ENCODE measurements around the gene NME8.
"Not testable (repeated sequence)": the region's sequence is repeated elsewhere in the genome, so short reads cannot be mapped to it uniquely, and the experiment has no call there.

Gene NME8

GRCh38 chr7:37848297-37848696 lies at the start of gene NME8:
Gene NME8 (plus strand): TSS chr7:37848597. CDS start chr7:37850267, 1,670 bp downstream.
- Histone ChIP-seq H3K9me3 (ENCODE audit: control insufficient read depth, insufficient read depth, low read length) (0 out of 2 replicates have a peak, but pooled peaks cover 2% of the 10 kb centered on the region), H3K27me3 (ENCODE audit: control insufficient read depth, insufficient read depth, low read length) (no peaks in the 10 kb centered on the region), H3K36me3 (ENCODE audit: control insufficient read depth, insufficient read depth, low read length) (no peaks in the 10 kb centered on the region), H3K27ac (ENCODE audit: low read depth, low read length) (no peak within 1 kb of the TSS), H3K4me1 (ENCODE audit: control insufficient read depth, insufficient read depth, low read length) (no peaks in the 10 kb centered on the region), H3K4me3 (ENCODE audit: low read depth, low read length) (no peak within 1 kb of the TSS), H3K9ac (ENCODE audit: low read depth, low read length) (no peak within 1 kb of the TSS)

DNA sequence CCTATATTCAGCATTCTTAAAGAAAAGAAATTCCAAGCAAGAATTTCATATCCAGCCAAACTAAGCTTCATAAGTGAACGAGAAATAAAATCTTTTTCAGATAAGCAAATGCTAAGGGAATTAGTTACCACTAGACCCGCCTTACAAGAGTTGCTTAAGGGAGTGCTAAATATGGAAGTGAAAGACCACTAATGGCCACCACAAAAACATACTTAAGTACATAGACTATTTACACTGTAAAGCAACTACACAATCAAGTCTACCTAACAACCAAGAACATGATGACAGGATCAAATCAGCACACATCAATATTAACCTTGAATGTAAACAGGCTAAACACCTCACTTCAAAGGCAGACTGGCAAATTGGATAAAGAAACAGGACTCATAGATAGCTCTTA lies 42.2 kb upstream of the NME8 start:
- Histone ChIP-seq H3K36me3 (ENCODE audit: control insufficient read depth, insufficient read depth, low read length) (no peaks in the 10 kb centered on the region), H3K4me1 (ENCODE audit: control insufficient read depth, insufficient read depth, low read length) (no peaks in the 10 kb centered on the region), H3K9me3 (ENCODE audit: control insufficient read depth, insufficient read depth, low read length) (no peaks in the 10 kb centered on the region), H3K9ac (ENCODE audit: low read depth, low read length) (no peak overlapping the region), H3K27me3 (ENCODE audit: control insufficient read depth, insufficient read depth, low read length) (no peaks in the 10 kb centered on the region), H3K27ac (ENCODE audit: low read depth, low read length) (no peak overlapping the region), H3K4me3 (ENCODE audit: low read depth, low read length) (no peak overlapping the region)

DNA sequence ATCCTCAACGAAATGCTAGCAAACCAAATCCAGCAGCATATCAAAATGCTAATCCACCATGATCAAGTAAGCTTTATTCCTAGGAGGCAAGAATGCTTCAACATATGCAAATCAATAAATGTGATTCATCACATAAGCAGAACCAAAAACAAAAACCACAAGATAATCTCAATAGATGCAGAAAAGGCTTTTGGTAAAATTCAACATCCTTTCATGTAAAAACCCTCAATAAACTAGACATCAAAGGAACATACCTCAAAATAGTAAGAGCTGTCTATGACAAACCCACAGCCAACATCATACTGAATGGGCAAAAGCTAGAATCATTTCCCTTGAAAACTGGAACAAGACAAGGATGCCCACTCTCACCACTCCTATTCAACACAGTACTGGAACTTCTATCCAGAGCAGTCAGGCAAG lies 36.2 kb upstream of the NME8 start:
- not testable (repeated sequence) for H3K9ac ChIP-seq (ENCODE audit: low read depth, low read length); H3K27me3 ChIP-seq (ENCODE audit: control insufficient read depth, insufficient read depth, low read length); H3K9me3 ChIP-seq (ENCODE audit: control insufficient read depth, insufficient read depth, low read length); H3K4me1 ChIP-seq (ENCODE audit: control insufficient read depth, insufficient read depth, low read length); H3K4me3 ChIP-seq (ENCODE audit: low read depth, low read length); H3K27ac ChIP-seq (ENCODE audit: low read depth, low read length); H3K36me3 ChIP-seq (ENCODE audit: control insufficient read depth, insufficient read depth, low read length)

DNA sequence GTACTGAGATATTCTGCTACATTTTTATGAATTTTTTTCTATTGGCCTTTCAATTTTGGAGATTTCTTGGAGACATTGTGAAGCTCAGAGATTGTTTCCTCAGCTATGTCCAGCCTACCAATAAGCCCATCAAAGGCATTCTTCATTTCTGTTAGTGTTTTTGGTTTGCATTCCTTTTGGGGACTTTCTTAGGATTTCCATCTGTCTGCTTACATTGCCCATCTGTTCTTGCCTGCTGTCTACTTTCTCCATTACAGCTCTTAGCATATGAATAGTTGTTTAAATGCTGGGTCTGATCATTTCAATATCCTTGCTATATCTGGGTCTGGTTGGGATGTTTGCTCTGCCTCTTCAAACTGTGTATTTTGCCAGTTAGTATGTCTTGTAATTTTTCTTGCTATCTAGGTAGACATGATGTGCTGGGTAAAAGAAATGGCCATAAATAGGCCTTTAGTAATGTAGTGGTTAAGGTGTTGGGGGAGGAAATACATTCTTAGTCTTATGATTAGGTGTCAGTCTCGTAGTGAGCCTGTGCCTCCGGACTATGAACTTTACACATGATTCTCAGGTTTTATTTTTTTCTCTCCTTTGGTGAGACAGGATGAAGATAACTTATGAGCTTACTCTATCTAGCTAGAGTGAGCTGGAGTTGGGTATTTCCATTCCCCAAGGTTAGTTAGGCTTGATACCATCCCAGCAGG lies 32.6 kb upstream of the NME8 start:
- Histone ChIP-seq H3K27me3 (ENCODE audit: control insufficient read depth, insufficient read depth, low read length) (no peaks in the 10 kb centered on the region), H3K9me3 (ENCODE audit: control insufficient read depth, insufficient read depth, low read length) (no peaks in the 10 kb centered on the region), H3K27ac (ENCODE audit: low read depth, low read length) (no peak overlapping the region), H3K4me3 (ENCODE audit: low read depth, low read length) (no peak overlapping the region), H3K36me3 (ENCODE audit: control insufficient read depth, insufficient read depth, low read length) (no peaks in the 10 kb centered on the region), H3K4me1 (ENCODE audit: control insufficient read depth, insufficient read depth, low read length) (peaks cover 7% of the 10 kb centered on the region; the same call in 1 of the 2 replicates), H3K9ac (ENCODE audit: low read depth, low read length) (no peak overlapping the region)

GRCh38 chr7:37816922-37817590 lies 31.3 kb upstream of the NME8 start:
- H3K36me3 ChIP-seq (ENCODE audit: control insufficient read depth, insufficient read depth, low read length), result no peaks in the 10 kb centered on the region
- H3K4me3 ChIP-seq (ENCODE audit: low read depth, low read length), result no peak overlapping the region
- no peaks in the 10 kb centered on the region for H3K9me3 ChIP-seq (ENCODE audit: control insufficient read depth, insufficient read depth, low read length)
- no peak overlapping the region for H3K27ac ChIP-seq (ENCODE audit: low read depth, low read length)
- no peak overlapping the region for H3K9ac ChIP-seq (ENCODE audit: low read depth, low read length)
- H3K27me3 ChIP-seq (ENCODE audit: control insufficient read depth, insufficient read depth, low read length), result no peaks in the 10 kb centered on the region
- peaks cover 7% of the 10 kb centered on the region; the same call in 1 of the 2 replicates for H3K4me1 ChIP-seq (ENCODE audit: control insufficient read depth, insufficient read depth, low read length)

DNA sequence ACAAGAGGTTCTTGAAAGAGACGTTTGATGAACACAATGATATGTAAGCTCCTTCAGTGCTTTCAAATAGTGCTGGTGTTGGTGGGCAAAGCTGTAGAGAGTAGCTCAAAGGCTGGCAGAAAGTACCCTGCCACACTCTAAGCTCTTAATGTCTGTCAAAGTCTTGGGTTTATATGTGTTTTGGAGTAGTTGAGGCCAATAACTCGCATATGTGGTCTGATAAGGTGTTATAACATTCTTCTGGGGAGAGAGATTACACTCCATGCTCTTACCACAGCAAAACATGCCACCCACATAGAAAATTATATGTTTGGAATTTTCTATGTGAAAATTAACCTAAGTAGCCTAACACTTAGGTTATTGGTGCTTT lies 30.8 kb upstream of the NME8 start:
- Histone ChIP-seq H3K4me3 (ENCODE audit: low read depth, low read length) (no peak overlapping the region), H3K4me1 (ENCODE audit: control insufficient read depth, insufficient read depth, low read length) (peaks cover 7% of the 10 kb centered on the region; the same call in 1 of the 2 replicates), H3K27me3 (ENCODE audit: control insufficient read depth, insufficient read depth, low read length) (no peaks in the 10 kb centered on the region), H3K36me3 (ENCODE audit: control insufficient read depth, insufficient read depth, low read length) (no peaks in the 10 kb centered on the region), H3K9ac (ENCODE audit: low read depth, low read length) (no peak overlapping the region), H3K9me3 (ENCODE audit: control insufficient read depth, insufficient read depth, low read length) (no peaks in the 10 kb centered on the region), H3K27ac (ENCODE audit: low read depth, low read length) (no peak overlapping the region)

- H3K36me3 ChIP-seq (ENCODE audit: control insufficient read depth, insufficient read depth, low read length), result no peaks in the 10 kb centered on the region
- H3K27me3 ChIP-seq (ENCODE audit: control insufficient read depth, insufficient read depth, low read length), result no peaks in the 10 kb centered on the region
- H3K9me3 ChIP-seq (ENCODE audit: control insufficient read depth, insufficient read depth, low read length), result no peaks in the 10 kb centered on the region
- peaks cover 7% of the 10 kb centered on the region; the same call in 1 of the 2 replicates for H3K4me1 ChIP-seq (ENCODE audit: control insufficient read depth, insufficient read depth, low read length)
- H3K4me3 ChIP-seq (ENCODE audit: low read depth, low read length), result no peak overlapping the region
- H3K27ac ChIP-seq (ENCODE audit: low read depth, low read length), result no peak overlapping the region
- no peak overlapping the region for H3K9ac ChIP-seq (ENCODE audit: low read depth, low read length)
These were observed 30.2 kb upstream of the NME8 start for GRCh38 chr7:37817996-37818720.

- Histone ChIP-seq H3K4me1 (ENCODE audit: control insufficient read depth, insufficient read depth, low read length) (peaks cover 2% of the 10 kb centered on the region; the same call in 1 of the 2 replicates), H3K27me3 (ENCODE audit: control insufficient read depth, insufficient read depth, low read length) (no peaks in the 10 kb centered on the region), H3K36me3 (ENCODE audit: control insufficient read depth, insufficient read depth, low read length) (no peaks in the 10 kb centered on the region), H3K9me3 (ENCODE audit: control insufficient read depth, insufficient read depth, low read length) (no peaks in the 10 kb centered on the region), H3K27ac (ENCODE audit: low read depth, low read length) (no peak overlapping the region), H3K4me3 (ENCODE audit: low read depth, low read length) (no peak overlapping the region), H3K9ac (ENCODE audit: low read depth, low read length) (no peak overlapping the region)
These were observed 27.5 kb upstream of the NME8 start for GRCh38 chr7:37820708-37821468.

DNA sequence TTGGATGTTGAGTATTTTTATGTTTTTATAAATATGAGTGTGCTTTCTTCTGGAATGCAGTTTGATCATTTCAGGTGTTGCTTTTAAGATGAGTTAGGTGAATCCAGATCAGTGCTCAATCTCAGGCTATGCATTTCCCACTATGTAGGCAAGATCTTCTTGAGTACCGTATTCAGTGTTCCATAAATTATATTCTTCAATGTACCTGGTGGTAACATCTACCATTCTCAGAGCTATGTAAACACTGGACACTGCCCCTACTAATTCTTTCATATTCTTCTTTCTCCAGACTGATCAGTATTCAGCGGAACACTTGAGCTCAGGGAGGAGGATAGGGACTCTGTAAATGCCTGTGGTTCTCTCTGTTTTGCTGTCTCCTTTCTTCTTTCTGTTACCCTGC lies 25.5 kb upstream of the NME8 start:
- Histone ChIP-seq H3K9me3 (ENCODE audit: control insufficient read depth, insufficient read depth, low read length) (no peaks in the 10 kb centered on the region), H3K36me3 (ENCODE audit: control insufficient read depth, insufficient read depth, low read length) (no peaks in the 10 kb centered on the region), H3K27ac (ENCODE audit: low read depth, low read length) (no peak overlapping the region), H3K27me3 (ENCODE audit: control insufficient read depth, insufficient read depth, low read length) (no peaks in the 10 kb centered on the region), H3K4me1 (ENCODE audit: control insufficient read depth, insufficient read depth, low read length) (no peaks in the 10 kb centered on the region), H3K9ac (ENCODE audit: low read depth, low read length) (no peak overlapping the region), H3K4me3 (ENCODE audit: low read depth, low read length) (no peak overlapping the region)

GRCh38 chr7:37823557-37823956 lies 24.8 kb upstream of the NME8 start:
- H3K4me3 ChIP-seq (ENCODE audit: low read depth, low read length), result no peak overlapping the region
- no peaks in the 10 kb centered on the region for H3K27me3 ChIP-seq (ENCODE audit: control insufficient read depth, insufficient read depth, low read length)
- no peaks in the 10 kb centered on the region for H3K9me3 ChIP-seq (ENCODE audit: control insufficient read depth, insufficient read depth, low read length)
- H3K4me1 ChIP-seq (ENCODE audit: control insufficient read depth, insufficient read depth, low read length), result no peaks in the 10 kb centered on the region
- H3K27ac ChIP-seq (ENCODE audit: low read depth, low read length), result no peak overlapping the region
- no peaks in the 10 kb centered on the region for H3K36me3 ChIP-seq (ENCODE audit: control insufficient read depth, insufficient read depth, low read length)
- H3K9ac ChIP-seq (ENCODE audit: low read depth, low read length), result no peak overlapping the region

Data from HUES48 (cell line).